NCI-H2196 treated with DMSO at 0.1 percent for 48 hours (cell line): ENCODE results near the gene CAV2.
"Not testable (repeated sequence)": the region's sequence is repeated elsewhere in the genome, so short reads cannot be mapped to it uniquely, and the experiment has no call there.

ENCODE experiments used
- DNase-seq: peaks from one replicate; lab custom pipeline; 2025; ENCODE audit not compliant: unreplicated experiment; lab: John Stamatoyannopoulos, UW

The CAV2 gene, protein sequence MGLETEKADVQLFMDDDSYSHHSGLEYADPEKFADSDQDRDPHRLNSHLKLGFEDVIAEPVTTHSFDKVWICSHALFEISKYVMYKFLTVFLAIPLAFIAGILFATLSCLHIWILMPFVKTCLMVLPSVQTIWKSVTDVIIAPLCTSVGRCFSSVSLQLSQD

GRCh38 chr7:116499168-116500077, at the start of gene CAV2:
TSS of gene CAV2 (plus strand) at chr7:116499738. CDS start at chr7:116499782, 44 bp downstream.
- no peak for DNase-seq

DNA sequence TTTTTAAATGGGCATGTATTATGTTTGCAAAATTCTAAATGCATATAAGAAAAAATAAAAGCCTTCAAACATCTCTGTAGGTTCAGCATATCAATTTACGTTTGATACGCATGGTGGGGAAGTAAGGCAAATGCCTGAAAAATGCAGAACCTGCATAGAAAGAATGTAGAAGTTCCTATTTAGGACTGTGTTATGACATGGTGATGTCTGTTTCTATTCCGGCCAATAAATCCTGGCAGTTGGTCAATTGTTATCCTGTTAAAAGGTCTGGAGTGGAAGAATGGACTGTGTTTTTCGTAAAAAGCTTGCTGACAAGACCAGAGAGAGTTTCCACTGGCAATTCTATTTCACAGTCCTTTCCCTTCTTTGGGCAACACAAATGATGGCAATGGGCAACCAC, 49.6 kb upstream of the CAV2 start:
- no peak for DNase-seq

DNA sequence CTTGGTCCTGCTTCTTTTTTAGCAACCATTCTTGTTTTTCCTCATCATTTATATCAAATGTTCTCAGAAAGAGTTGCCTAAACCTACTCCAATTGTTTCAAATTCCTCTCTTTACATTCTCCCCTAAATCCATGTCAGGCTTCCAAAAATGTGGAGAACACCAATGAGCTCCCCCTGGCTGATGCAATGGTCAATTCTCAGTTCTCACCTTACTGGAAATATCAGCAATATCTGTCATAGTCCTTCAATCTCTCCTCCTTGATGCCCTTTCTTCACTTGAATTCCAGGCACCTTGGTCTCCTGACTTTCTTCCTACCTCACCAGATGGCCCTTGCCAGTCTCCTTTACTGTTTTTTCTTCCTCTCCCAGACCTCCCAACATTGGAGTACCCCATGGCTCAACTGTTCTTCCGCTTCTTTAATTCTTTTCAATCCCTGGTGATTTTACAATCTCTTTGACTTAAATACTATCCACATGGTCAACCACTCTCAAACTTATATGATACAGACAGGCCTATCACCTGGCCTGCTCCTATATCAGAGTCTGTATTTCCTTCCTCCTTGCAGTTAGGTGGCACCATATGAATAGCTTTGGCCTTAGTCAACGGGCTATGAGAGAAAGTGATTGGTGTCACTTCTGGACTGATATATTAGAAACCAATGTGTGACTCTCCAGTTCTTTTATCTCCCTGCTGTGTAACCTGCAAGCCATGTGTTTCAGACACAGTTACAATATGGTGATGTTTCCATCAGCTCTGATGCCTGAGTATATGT, 47.4 kb upstream of the CAV2 start:
- no peak for DNase-seq

DNA sequence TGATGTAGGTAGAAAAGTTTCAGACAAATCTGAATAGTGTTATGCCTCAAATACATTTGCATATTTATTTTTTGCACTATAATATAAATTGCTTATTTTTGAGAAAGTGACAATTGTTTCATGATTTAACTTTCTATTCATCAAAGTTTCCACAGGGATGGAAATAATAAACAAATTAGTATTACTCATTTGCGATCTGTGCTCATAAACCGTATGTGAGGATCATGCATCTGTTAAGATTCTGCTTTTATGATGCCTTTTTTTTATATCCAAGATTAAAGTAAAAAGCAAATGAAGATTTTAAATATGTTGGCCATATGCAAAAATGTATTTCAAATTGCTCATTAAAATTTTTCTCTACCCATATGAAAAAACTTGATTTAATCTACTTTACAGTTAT, 45.2 kb upstream of the CAV2 start:
- no peak for DNase-seq

GRCh38 chr7:116455009-116455408, 44.5 kb upstream of the CAV2 start:
- DNase-seq: no peak

DNA sequence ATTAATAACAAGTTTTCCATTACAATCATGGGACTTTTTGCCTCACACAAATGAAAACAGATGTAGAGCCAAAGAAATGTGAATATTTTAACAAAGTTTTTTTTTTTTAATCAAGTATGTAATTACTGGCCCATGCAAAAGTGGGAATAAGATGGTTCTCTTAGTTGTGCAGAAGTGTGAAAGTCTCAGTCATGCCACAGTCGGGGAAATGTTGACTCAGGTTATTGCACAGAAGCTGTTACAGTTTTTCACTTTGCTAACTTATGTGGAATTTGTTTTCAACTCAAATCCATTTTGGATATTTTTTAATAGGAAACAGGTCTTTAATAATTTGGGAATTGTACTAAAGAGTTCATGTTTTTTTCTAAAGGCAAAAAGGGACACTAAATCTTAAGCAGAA, 44.0 kb upstream of the CAV2 start:
- DNase-seq: no peak

GRCh38 chr7:116461500-116461899, 38.0 kb upstream of the CAV2 start:
- DNase-seq: no peak

GRCh38 chr7:116463956-116464355, 35.6 kb upstream of the CAV2 start:
- no peak for DNase-seq

DNA sequence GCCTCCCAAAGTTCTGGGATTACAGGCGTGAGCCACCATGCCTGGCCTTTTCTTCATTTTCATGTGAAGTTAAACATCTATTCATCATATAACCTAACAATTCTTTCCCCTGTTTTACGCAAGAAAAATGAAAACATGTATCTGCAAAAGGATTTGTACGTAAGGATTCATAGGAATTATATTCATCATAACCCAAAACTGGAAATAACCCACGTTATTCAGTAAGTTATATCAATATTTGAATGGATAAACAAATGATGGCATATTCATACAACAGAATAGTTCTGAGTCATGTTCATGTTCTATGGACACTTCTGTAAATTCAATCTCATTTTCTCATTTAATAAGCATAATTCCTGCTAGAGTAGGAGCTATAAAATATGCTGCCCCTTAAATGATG, 35.2 kb upstream of the CAV2 start:
- DNase-seq: no peak

- DNase-seq: no peak
These were observed 34.4 kb upstream of the CAV2 start for GRCh38 chr7:116465125-116465524.

- DNase-seq: no peak
These were observed 31.0 kb upstream of the CAV2 start for GRCh38 chr7:116468534-116468933.

- DNase-seq: no peak
These were observed 21.9 kb upstream of the CAV2 start for GRCh38 chr7:116477625-116478024.

GRCh38 chr7:116478834-116479233, 20.7 kb upstream of the CAV2 start:
- no peak for DNase-seq

GRCh38 chr7:116483271-116483942, 16.1 kb upstream of the CAV2 start:
- no peak for DNase-seq

DNA sequence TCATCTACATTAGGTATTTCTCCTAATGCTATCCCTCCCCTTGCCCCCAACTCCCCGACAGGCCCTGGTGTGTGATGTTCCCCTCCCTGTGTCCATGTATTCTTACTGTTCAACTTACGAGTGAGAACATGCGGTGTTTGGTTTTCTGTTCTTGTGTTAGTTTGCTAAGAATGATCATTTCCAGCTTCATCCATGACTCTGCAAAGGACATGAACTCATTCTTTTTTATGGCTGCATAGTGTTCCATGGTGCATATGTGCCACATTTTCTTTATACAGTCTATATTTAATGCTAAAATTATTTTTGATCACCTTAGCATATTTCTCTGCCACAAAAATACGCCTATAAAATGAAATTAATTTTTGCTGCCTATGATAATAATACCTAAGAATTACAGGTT, 15.1 kb upstream of the CAV2 start:
- not testable (repeated sequence) for DNase-seq

- no peak for DNase-seq
These were observed 11.5 kb upstream of the CAV2 start for GRCh38 chr7:116487907-116488521.

GRCh38 chr7:116490351-116490750, 9.2 kb upstream of the CAV2 start:
- DNase-seq: no peak

DNA sequence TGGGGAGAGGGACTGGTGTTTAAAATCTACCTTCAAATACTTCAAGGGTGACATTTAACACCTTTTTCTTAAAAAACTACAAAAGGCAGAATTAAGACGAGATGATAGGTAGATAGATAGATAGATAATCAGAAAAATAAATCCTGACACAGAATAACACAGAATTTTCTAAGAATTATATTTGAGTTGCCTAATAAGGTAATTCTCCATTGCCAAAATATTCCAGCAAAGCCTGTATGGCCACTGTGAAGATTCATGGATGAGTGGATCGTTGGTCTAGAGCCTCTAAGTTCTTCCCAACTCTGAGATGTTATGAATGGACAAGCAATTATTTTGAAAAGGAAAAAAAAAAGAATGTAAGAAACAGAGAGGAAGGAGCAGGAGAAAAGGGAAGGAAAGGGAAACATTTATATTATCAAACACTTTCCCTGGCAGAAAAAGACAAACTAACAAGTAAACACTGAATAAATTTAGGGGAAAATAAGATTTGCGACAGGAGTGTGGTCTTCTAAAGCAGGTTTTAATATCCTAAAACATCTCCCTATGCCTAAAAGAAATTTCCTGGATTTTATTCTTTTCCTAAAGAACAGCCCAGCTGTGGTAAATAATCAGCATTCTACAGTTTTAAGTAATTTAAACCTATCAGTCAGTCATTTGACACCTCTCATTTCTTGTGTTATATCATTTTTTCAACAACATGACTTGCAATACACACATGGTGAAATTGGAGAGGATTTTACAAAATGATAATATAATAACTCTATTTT, 7.5 kb upstream of the CAV2 start:
- DNase-seq: no peak

- no peak for DNase-seq
These were observed 6.9 kb upstream of the CAV2 start for GRCh38 chr7:116492654-116493109.

DNA sequence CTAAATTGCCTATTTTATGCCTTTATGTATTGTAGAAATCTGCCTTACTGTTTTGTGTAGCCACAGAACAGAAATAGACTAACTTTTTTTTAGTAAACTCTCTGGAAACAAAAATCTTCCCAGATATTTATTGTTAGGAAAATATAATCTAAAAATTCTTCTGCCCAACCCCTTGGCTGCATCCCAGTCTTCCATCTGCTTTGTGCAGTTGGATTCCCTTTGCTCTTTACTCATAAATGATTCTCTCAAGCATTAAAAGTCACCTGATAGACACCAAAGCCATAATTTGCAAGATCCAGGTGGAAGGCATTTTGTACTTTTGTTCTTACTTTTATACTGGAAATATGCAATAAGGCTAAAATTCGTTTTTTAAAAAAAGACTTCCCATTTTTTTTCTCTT, 6.1 kb upstream of the CAV2 start:
- DNase-seq: no peak
